ENCODE measurements around the gene TXNRD2.

- TF ChIP-seq POLR2A (IDR thresholded peaks at IDR 0.05; ENCODE audit: low read length) (no peak), GATA1 (IDR thresholded peaks at IDR 0.05; ENCODE audit: low read depth, low read length) (no peak)
Measured at GRCh38 chr22:19962909-19963806, 21.5 kb upstream of the TXNRD2 start.

All from erythroblast (primary cell).